Retinal pigment epithelial cell (primary cell): ENCODE data around the gene MGMT.

Experiments used
- DNase-seq: peaks from one replicate; pipeline ENCODE4 v3.0.0-alpha.2; 2010; ENCODE audit warnings: low read depth
- H3K4me3 ChIP-seq: 2 replicates; pipeline ENCODE4 v1.5.1; 2011; ENCODE audit warnings: mild to moderate bottlenecking, low read length, control low read depth, moderate library complexity
- CTCF ChIP-seq: conservative IDR thresholded peaks from 2 replicates; pipeline ENCODE4 v1.5.1; 2011; ENCODE audit warnings: low read depth, low read length, control low read depth, inconsistent platforms

Gene MGMT

GRCh38 chr10:129792141-129792540 is 325.1 kb downstream of the MGMT start:
- TF ChIP-seq CTCF = no peak
- no peak for DNase-seq
- no peak overlapping the region for H3K4me3 ChIP-seq

DNA sequence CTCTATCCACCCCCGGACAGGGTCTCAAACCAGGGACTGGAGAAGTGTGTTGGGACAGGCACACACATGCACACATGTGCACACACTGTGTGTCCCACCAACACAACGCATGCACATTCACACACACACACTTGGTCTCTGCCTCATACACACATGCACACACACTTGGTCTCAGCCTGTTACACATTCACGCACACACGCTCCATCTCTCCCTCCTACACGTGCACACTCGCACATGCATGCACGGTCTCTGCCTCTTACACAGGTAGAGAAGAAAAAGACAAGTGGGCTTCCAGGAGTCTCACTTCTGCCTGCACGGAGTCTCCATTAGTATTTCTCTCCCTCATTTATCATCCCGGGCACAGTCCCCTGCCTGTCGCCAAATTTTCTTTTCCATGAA is 325.8 kb downstream of the MGMT start:
- TF ChIP-seq CTCF = no peak
- DNase-seq = no peak
- no peak overlapping the region for H3K4me3 ChIP-seq

DNA sequence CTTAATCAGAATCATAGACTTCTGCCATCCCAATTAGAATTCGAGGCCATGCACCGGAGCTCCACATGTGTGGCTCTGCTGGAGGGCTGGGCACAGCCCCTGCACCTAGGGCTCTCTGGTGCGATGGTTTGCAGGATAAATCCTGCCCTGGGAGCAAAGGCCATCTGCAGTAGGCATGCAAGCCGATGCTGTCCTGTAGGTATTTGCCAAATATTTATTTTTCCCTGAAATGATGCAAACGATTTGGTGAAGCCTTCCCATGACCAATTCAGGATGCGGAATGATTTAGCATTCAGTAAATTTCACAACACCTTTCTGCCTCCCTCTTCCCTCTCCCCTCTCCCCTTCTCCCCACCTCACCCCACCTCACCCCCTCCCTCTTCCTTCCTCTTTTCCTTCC is 326.4 kb downstream of the MGMT start:
- H3K4me3 ChIP-seq = no peak overlapping the region
- no peak for DNase-seq
- no peak for TF ChIP-seq CTCF

DNA sequence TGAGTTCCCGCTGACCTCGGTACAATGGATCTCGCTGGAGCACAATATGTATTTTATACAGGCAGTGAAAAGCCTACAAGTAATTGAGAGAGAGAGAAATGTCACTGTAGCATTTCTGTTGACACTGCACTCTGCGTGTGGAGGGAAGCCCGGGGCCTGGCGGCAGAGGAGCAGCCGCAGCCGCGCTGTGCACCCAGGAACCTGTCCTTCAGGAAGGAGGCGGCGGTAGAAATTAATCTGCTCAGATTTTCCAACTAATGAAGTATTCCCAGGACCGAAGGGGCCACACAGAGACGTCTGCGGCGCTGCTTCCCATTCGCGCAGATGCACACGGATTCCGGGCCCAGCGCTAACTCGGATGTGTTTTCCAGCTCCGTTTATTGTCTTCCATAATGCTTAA is 327.0 kb downstream of the MGMT start:
- DNase-seq = no peak
- no peak overlapping the region for H3K4me3 ChIP-seq
- no peak for TF ChIP-seq CTCF

GRCh38 chr10:129796710-129797420 is 329.8 kb downstream of the MGMT start:
- no peak for DNase-seq
- H3K4me3 ChIP-seq = no peak overlapping the region
- no peak for TF ChIP-seq CTCF

- no peak overlapping the region for H3K4me3 ChIP-seq
- DNase-seq = no peak
- no peak for TF ChIP-seq CTCF
These were observed 332.9 kb downstream of the MGMT start for GRCh38 chr10:129799942-129800341.

GRCh38 chr10:129800796-129801340 is 333.8 kb downstream of the MGMT start:
- no peak for TF ChIP-seq CTCF
- H3K4me3 ChIP-seq = no peak overlapping the region

More at GRCh38 chr10:129800796-129801340, 333.8 kb downstream of the MGMT start:
- no peak for DNase-seq
